CD14-positive monocyte (primary cell): ENCODE measurements around the gene BCAP29. TPM values are rescaled to one million over a fixed set of nuclear protein-coding genes. Genes with fewer than 3 reads are reported as not detected.

Source experiments
- DNase-seq, 3 donors: peaks; one replicate each; pipeline ENCODE4 v3.0.0-alpha.2; 2011 to 2022
- H2AFZ ChIP-seq: 2 replicates; pipeline ENCODE4 v1.6.0; 2012; ENCODE audit warnings: mild to moderate bottlenecking, low read depth, low read length, inconsistent platforms; ENCODE audit not compliant: insufficient read depth, poor library complexity, severe bottlenecking
- H3K27ac ChIP-seq, 2 donors: 1 replicate in 1 of 2; 2 replicates in 1 of 2; pipeline ENCODE4 v1.5.1; 2012 to 2013; ENCODE audit warnings: low read length in 2 of 2, control low read depth in 1 of 2, inconsistent platforms in 1 of 2, low read depth in 1 of 2, mild to moderate bottlenecking in 1 of 2
- H3K27me3 ChIP-seq, 2 donors: one replicate each; pipeline versions ENCODE4 v1.6.0 to v1.6.1; 2011 to 2013; ENCODE audit warnings: low read length in 2 of 2; ENCODE audit not compliant: control insufficient read depth in 2 of 2, insufficient read depth in 2 of 2
- H3K36me3 ChIP-seq, 2 donors: replicated peaks in 1 of 2; 1 replicate in 1 of 2; 2 replicates in 1 of 2; pipeline versions ENCODE4 v1.5.1 to v1.6.1; 2012 to 2013; ENCODE audit warnings: low read length in 2 of 2, control low read depth in 1 of 2, inconsistent platforms in 1 of 2, mild to moderate bottlenecking in 1 of 2; ENCODE audit not compliant: insufficient read depth in 2 of 2, control insufficient read depth in 1 of 2
- H3K4me1 ChIP-seq, 2 donors: 1 replicate in 1 of 2; 2 replicates in 1 of 2; pipeline versions ENCODE4 v1.5.1 to v1.6.1; 2012 to 2013; ENCODE audit warnings: low read length in 2 of 2, control low read depth in 1 of 2, inconsistent platforms in 1 of 2, mild to moderate bottlenecking in 1 of 2, moderate library complexity in 1 of 2; ENCODE audit not compliant: insufficient read depth in 2 of 2, control insufficient read depth in 1 of 2
- H3K4me2 ChIP-seq: replicated peaks from 2 replicates; pipeline ENCODE3; 2012; ENCODE audit warnings: low read length, moderate library complexity, mild to moderate bottlenecking; ENCODE audit not compliant: poor library complexity, severe bottlenecking; ENCODE audit errors: extremely low read depth
- H3K4me3 ChIP-seq, 3 experiments: fragments of 200-600 bp in 1 of 3; sonication (generic) in 1 of 3; replicated peaks in 1 of 3; 1 replicate in 2 of 3; 2 replicates in 1 of 3; pipeline ENCODE4 v1.5.1; 2011 to 2013; ENCODE audit warnings: low read length in 3 of 3, mild to moderate bottlenecking in 3 of 3, control low read depth in 2 of 3, low read depth in 2 of 3, inconsistent platforms in 1 of 3, moderate library complexity in 1 of 3
- H3K79me2 ChIP-seq: 2 replicates; pipeline ENCODE4 v1.6.0; 2012; ENCODE audit warnings: mild to moderate bottlenecking, control low read depth, inconsistent platforms, low read length, moderate library complexity; ENCODE audit not compliant: insufficient read depth
- H3K9ac ChIP-seq: 2 replicates; pipeline ENCODE4 v1.6.0; 2017; ENCODE audit warnings: low read length, mild to moderate bottlenecking; ENCODE audit not compliant: insufficient read depth, poor library complexity, severe bottlenecking
- H3K9me3 ChIP-seq, 2 donors: replicated peaks in 1 of 2; 1 replicate in 1 of 2; 2 replicates in 1 of 2; pipeline versions ENCODE4 v1.5.1 to v1.6.1; 2012 to 2013; ENCODE audit warnings: low read length in 2 of 2, control low read depth in 1 of 2; ENCODE audit not compliant: control insufficient read depth in 1 of 2, insufficient read depth in 1 of 2
- H4K20me1 ChIP-seq: 2 replicates; pipeline ENCODE4 v1.6.0; 2012; ENCODE audit warnings: mild to moderate bottlenecking, low read length, control low read depth, moderate library complexity; ENCODE audit not compliant: insufficient read depth
- H3K27ac Mint-ChIP-seq, 7 donors: one replicate each; pipeline ENCODE4 v1.8.0; 2020; ENCODE audit warnings: mild to moderate bottlenecking in 7 of 7, mixed read lengths in 7 of 7, moderate library complexity in 6 of 7, inconsistent platforms in 2 of 7
- H3K27me3 Mint-ChIP-seq, 3 donors: one replicate each; pipeline ENCODE4 v1.8.0; 2021 to 2022; ENCODE audit warnings: low read depth in 3 of 3, mild to moderate bottlenecking in 3 of 3, mixed read lengths in 3 of 3, moderate library complexity in 3 of 3, inconsistent platforms in 1 of 3
- H3K36me3 Mint-ChIP-seq, 2 donors: one replicate each; pipeline ENCODE4 v1.8.0; 2020; ENCODE audit warnings: mixed read lengths in 2 of 2, inconsistent platforms in 1 of 2, mild to moderate bottlenecking in 1 of 2
- H3K4me1 Mint-ChIP-seq: one replicate; pipeline ENCODE4 v1.8.0; 2020; ENCODE audit warnings: mild to moderate bottlenecking, mixed read lengths
- H3K4me3 Mint-ChIP-seq, 2 donors: one replicate each; pipeline ENCODE4 v1.8.0; 2020; ENCODE audit warnings: mild to moderate bottlenecking in 2 of 2, mixed read lengths in 2 of 2, moderate library complexity in 1 of 2
- H3K9me3 Mint-ChIP-seq, 7 donors: one replicate each; pipeline ENCODE4 v1.8.0; 2020 to 2022; ENCODE audit warnings: mixed read lengths in 7 of 7, mild to moderate bottlenecking in 6 of 7, moderate library complexity in 6 of 7, inconsistent platforms in 2 of 7
- WGBS: methylation state at CpG from one replicate; pipeline ENCODE4 v1.1.5; 2013; ENCODE audit warnings: missing lambda C conversion rate; ENCODE audit not compliant: insufficient coverage; 5-methylcytosine and 5-hydroxymethylcytosine counted together
- intact Hi-C, 2 donors: fragments of 100-400 bp; cut with micrococcal nuclease; formaldehyde crosslinking; loops; one replicate each; pipeline versions ENCODE4 v1.15.0 to v1.15.1; 2023
- polyA minus RNA-seq: library from RNA; depleted of rRNA, polyadenylated mRNA; stranded (reverse); fragments of >200 nt; gene quantifications from 2 replicates; pipeline ENCODE4 v1.2.3, GENCODE V29; 2012
- polyA plus RNA-seq, 3 donors: library from polyadenylated mRNA; depleted of rRNA in 1 of 3; unstranded in 2 of 3; stranded (reverse) in 1 of 3; fragments of 300-500 nt in 2 of 3; fragments of >200 nt in 1 of 3; fragmentation: Illumina TruSeq in 2 of 3; gene quantifications; 1 replicate in 2 of 3; 2 replicates in 1 of 3; pipeline ENCODE4 v1.2.3, GENCODE V29; 2012 to 2021
- total RNA-seq, 12 experiments: library from RNA in 1 of 12; stranded (reverse) in 1 of 12; fragments of 120-200 nt in 1 of 12; gene quantifications; one replicate each; pipeline ENCODE4 v1.2.4 and lab custom pipeline; 2013 to 2026; ENCODE audit warnings: mixed read lengths in 6 of 12, inconsistent platforms in 1 of 12
- TF ChIP-seq, protein P1 (sequence below): fragments of 200-600 bp; IDR thresholded peaks from one replicate; pipeline ENCODE4 v1.8.0; 2022; ENCODE audit warnings: antibody characterized with exemption, mild to moderate bottlenecking

Gene BCAP29, protein sequence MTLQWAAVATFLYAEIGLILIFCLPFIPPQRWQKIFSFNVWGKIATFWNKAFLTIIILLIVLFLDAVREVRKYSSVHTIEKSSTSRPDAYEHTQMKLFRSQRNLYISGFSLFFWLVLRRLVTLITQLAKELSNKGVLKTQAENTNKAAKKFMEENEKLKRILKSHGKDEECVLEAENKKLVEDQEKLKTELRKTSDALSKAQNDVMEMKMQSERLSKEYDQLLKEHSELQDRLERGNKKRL
- total RNA-seq (2013), result 49.6 TPM
- polyA plus RNA-seq (10 to 100 TPM; 35.2 to 76.0 (median 58.8) TPM), polyA minus RNA-seq (5.4 and 8.9 TPM in 2 replicates), total RNA-seq (lab: John Stamatoyannopoulos, UW) (0.67 to 2.2 (median 1.2) reads per million in 11 experiments)

DNA sequence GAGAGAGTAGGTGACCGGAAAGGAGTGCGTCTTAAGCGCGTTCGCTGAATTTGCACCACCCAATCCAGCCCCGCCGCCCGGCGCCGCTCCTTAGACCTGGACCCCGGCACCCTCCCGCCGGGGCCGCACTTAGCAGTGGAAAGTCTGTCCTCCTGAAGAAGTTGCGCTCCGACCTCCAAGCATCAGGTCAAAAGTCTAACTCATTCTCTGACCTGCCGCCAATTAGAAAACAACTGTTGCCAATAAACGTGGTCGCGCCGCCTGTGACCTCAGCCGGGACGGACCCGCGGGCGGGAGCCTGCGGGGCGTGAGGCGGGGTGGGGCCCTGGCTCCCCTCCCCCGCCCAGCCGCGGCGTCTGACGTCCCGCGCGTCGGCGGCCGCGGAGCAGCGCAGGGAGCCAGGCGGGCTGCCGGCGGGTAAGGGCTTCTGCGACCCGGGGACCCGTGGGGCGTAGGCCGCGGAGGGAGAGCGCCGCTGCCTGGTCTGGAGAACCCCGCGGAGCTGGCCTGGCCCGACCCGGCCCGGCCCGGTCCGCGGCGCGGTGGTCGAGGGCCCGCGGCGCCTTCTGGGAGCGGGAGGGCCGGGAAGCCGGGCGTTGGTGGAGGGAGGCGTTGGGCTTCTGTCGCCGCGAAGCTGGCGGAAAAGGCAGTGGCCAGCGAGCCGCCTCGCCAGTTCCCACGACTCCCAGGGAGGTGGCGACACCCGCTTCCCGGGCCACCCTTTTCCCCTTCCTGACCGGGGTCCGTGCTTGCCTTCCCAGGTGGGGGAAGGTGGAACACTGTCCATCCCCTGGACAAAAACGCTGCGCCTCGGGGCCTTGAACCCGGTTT is at the start of gene BCAP29:
BCAP29 (plus strand) TSS at position 362 of the 831 bp plus-strand sequence. CDS start 527 bp downstream, outside the sequence.
- H4K20me1 ChIP-seq, result no peaks in the 10 kb centered on the region
- intact Hi-C loops, result no loop called here
- H3K79me2 ChIP-seq, result peaks cover 5% of the 10 kb centered on the region
- TF ChIP-seq, protein P1, sequence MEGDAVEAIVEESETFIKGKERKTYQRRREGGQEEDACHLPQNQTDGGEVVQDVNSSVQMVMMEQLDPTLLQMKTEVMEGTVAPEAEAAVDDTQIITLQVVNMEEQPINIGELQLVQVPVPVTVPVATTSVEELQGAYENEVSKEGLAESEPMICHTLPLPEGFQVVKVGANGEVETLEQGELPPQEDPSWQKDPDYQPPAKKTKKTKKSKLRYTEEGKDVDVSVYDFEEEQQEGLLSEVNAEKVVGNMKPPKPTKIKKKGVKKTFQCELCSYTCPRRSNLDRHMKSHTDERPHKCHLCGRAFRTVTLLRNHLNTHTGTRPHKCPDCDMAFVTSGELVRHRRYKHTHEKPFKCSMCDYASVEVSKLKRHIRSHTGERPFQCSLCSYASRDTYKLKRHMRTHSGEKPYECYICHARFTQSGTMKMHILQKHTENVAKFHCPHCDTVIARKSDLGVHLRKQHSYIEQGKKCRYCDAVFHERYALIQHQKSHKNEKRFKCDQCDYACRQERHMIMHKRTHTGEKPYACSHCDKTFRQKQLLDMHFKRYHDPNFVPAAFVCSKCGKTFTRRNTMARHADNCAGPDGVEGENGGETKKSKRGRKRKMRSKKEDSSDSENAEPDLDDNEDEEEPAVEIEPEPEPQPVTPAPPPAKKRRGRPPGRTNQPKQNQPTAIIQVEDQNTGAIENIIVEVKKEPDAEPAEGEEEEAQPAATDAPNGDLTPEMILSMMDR, result no peak
- Mint-ChIP-seq H3K9me3 (no peaks in the 10 kb centered on the region), H3K4me3 (peak within 1 kb of the TSS; percentile 93 to 95), H3K27me3 (peaks cover 0 to 2% (median 0%) of the 10 kb centered on the region in 3 donors), H3K36me3 (peaks cover 12 to 21% of the 10 kb centered on the region in 2 donors), H3K27ac (peak within 1 kb of the TSS; percentile 78 to 92 (median 86)), H3K4me1 (peaks cover 19% of the 10 kb centered on the region)
- peak within 1 kb of the TSS; percentile 99 for H2AFZ ChIP-seq
- peak within 1 kb of the TSS; percentile 83 to 86 (median 83) for H3K4me3 ChIP-seq
- DNase-seq, result peak; percentile 50 to 55 (median 55)
- no peaks in the 10 kb centered on the region for H3K27me3 ChIP-seq
- peak within 1 kb of the TSS; percentile 78 for H3K9ac ChIP-seq
- no peaks in the 10 kb centered on the region for H3K9me3 ChIP-seq
- peak within 1 kb of the TSS; percentile 76 to 80 for H3K27ac ChIP-seq
- peaks cover 9 to 15% of the 10 kb centered on the region in 2 donors for H3K4me1 ChIP-seq
- peak within 1 kb of the TSS; percentile 78 for H3K4me2 ChIP-seq
- under 1% methylated on average over 73 of the region's 89 CpGs for WGBS
- peaks cover 7 to 25% of the 10 kb centered on the region in 2 donors for H3K36me3 ChIP-seq

DNA sequence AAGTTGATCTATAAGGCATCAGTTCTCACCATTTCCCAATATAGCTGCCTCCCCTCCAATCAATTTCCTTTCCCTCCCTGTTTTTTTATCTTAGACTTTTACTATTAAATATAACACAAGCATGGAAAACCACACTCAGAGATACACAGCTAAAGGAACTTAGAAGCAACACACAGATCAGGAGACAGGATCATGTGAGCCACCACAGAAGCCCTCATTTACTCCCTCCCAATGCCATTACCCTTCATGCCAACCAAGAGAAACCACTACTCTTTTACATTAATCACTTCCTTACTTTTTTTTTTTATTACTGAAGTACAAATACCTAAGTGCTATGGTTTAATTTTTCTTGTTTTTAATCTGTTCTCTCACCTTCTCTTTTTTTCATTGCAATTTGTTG is 49.3 kb upstream of the BCAP29 start:
- no peaks in the 10 kb centered on the region for H3K27me3 Mint-ChIP-seq
- DNase-seq, result no peak
- no peak overlapping the region for H3K4me3 Mint-ChIP-seq
- no peaks in the 10 kb centered on the region for H3K27me3 ChIP-seq
- peaks cover 47 to 60% of the 10 kb centered on the region in 2 donors for H3K36me3 Mint-ChIP-seq
- no peak overlapping the region for H3K9ac ChIP-seq
- H3K79me2 ChIP-seq, result no peaks in the 10 kb centered on the region
- no peaks in the 10 kb centered on the region for H3K9me3 ChIP-seq
- no peaks in the 10 kb centered on the region for H3K4me1 ChIP-seq
- H3K9me3 Mint-ChIP-seq, result peaks cover 0 to 8% (median 4%) of the 10 kb centered on the region in 7 donors
- no peak overlapping the region for H2AFZ ChIP-seq
- no peak overlapping the region for H3K4me3 ChIP-seq
- H3K27ac Mint-ChIP-seq, result no peak overlapping the region
- H3K36me3 ChIP-seq, result peaks cover 17 to 50% of the 10 kb centered on the region in 2 donors
- TF ChIP-seq, protein P1, result no peak
- H3K4me1 Mint-ChIP-seq, result peaks cover 2% of the 10 kb centered on the region
- intact Hi-C loops, result no loop called here
- H4K20me1 ChIP-seq, result peaks cover 8% of the 10 kb centered on the region
- no peak overlapping the region for H3K27ac ChIP-seq
- H3K4me2 ChIP-seq, result no peak overlapping the region
